Trophoblast cell (in vitro differentiated cells and primary cell): Measurements from ENCODE around the gene TRAIP.
A peak's percentile ranks its signal among the peaks of the same experiment; 100 is the strongest.
"Not testable (repeated sequence)": the region's sequence is repeated elsewhere in the genome, so short reads cannot be mapped to it uniquely, and the experiment has no call there.

Experiments used
- DNase-seq, 2 donors: peaks; one replicate each; pipeline ENCODE4 v3.0.0-alpha.2; 2016
- H2AFZ ChIP-seq: 2 replicates; pipeline ENCODE4 v1.6.1; 2013; ENCODE audit warnings: low read length, moderate library complexity, mild to moderate bottlenecking; ENCODE audit not compliant: insufficient read depth, poor library complexity
- H2AK5ac ChIP-seq: 2 replicates; pipeline ENCODE4 v1.6.1; 2013; ENCODE audit warnings: mild to moderate bottlenecking, low read length
- H2BK120ac ChIP-seq: 2 replicates; pipeline ENCODE4 v1.6.1; 2013; ENCODE audit warnings: low read length, mild to moderate bottlenecking, moderate library complexity; ENCODE audit not compliant: insufficient read depth, poor library complexity
- H2BK12ac ChIP-seq: 2 replicates; pipeline ENCODE4 v1.6.1; 2013; ENCODE audit warnings: mild to moderate bottlenecking, low read length, moderate library complexity
- H2BK5ac ChIP-seq: 2 replicates; pipeline ENCODE4 v1.6.1; 2013; ENCODE audit warnings: low read length, low read depth, moderate library complexity, mild to moderate bottlenecking; ENCODE audit not compliant: poor library complexity
- H3K14ac ChIP-seq: 2 replicates; pipeline ENCODE4 v1.6.1; 2013; ENCODE audit warnings: mild to moderate bottlenecking, low read length
- H3K18ac ChIP-seq: 2 replicates; pipeline ENCODE4 v1.6.1; 2013; ENCODE audit warnings: mild to moderate bottlenecking, low read length
- H3K23ac ChIP-seq: 2 replicates; pipeline ENCODE4 v1.6.1; 2013; ENCODE audit warnings: low read length
- H3K27ac ChIP-seq: 2 replicates; pipeline ENCODE4 v1.5.1; 2013; ENCODE audit warnings: low read depth, mild to moderate bottlenecking, inconsistent platforms, low read length, moderate library complexity
- H3K27me3 ChIP-seq: 2 replicates; pipeline ENCODE4 v1.6.1; 2013; ENCODE audit warnings: inconsistent platforms, mild to moderate bottlenecking, low read length, moderate library complexity; ENCODE audit not compliant: insufficient read depth
- H3K36me3 ChIP-seq, 2 experiments: 1 replicate in 1 of 2; 2 replicates in 1 of 2; pipeline ENCODE4 v1.6.1; 2013; ENCODE audit warnings: low read length in 2 of 2, mild to moderate bottlenecking in 2 of 2, moderate library complexity in 1 of 2; ENCODE audit not compliant: insufficient read depth in 2 of 2, control insufficient read depth in 1 of 2
- H3K4ac ChIP-seq: 2 replicates; pipeline ENCODE4 v1.6.1; 2013; ENCODE audit warnings: low read depth, mild to moderate bottlenecking, low read length, moderate library complexity
- H3K4me1 ChIP-seq, 2 experiments: 1 replicate in 1 of 2; 2 replicates in 1 of 2; pipeline ENCODE4 v1.6.1; 2013; ENCODE audit warnings: low read length in 2 of 2, mild to moderate bottlenecking in 2 of 2, moderate library complexity in 1 of 2; ENCODE audit not compliant: insufficient read depth in 2 of 2, control insufficient read depth in 1 of 2
- H3K4me2 ChIP-seq: 2 replicates; pipeline ENCODE4 v1.6.1; 2013; ENCODE audit warnings: inconsistent platforms, mild to moderate bottlenecking, low read length, moderate library complexity
- H3K4me3 ChIP-seq: 2 replicates; pipeline ENCODE4 v1.5.1; 2013; ENCODE audit warnings: mild to moderate bottlenecking, low read depth, low read length, inconsistent platforms
- H3K79me1 ChIP-seq: one replicate; pipeline ENCODE4 v1.6.1; 2013; ENCODE audit warnings: low read length
- H3K79me2 ChIP-seq: 2 replicates; pipeline ENCODE4 v1.6.1; 2013; ENCODE audit warnings: low read length, mild to moderate bottlenecking; ENCODE audit not compliant: control insufficient read depth, insufficient read depth, poor library complexity
- H3K9ac ChIP-seq: 2 replicates; pipeline ENCODE4 v1.6.1; 2013; ENCODE audit warnings: mild to moderate bottlenecking, low read length
- H3K9me3 ChIP-seq: 2 replicates; pipeline ENCODE4 v1.6.1; 2013; ENCODE audit warnings: low read depth, mild to moderate bottlenecking, control low read depth, inconsistent platforms, low read length; ENCODE audit not compliant: insufficient read depth
- H4K12ac ChIP-seq: 2 replicates; pipeline ENCODE4 v1.6.1; 2013; ENCODE audit warnings: low read depth, mild to moderate bottlenecking, low read length, moderate library complexity
- H4K8ac ChIP-seq: 2 replicates; pipeline ENCODE4 v1.6.1; 2013; ENCODE audit warnings: low read depth, mild to moderate bottlenecking, low read length, moderate library complexity
- H4K91ac ChIP-seq: one replicate; pipeline ENCODE4 v1.6.1; 2013; ENCODE audit warnings: low read depth, mild to moderate bottlenecking, low read length, moderate library complexity
- WGBS: extraction: QIAGEN DNeasy Blood & Tissue Kit; methylation state at CpG from one replicate; pipeline ENCODE4 v1.1.7; 2013; ENCODE audit warnings: missing lambda C conversion rate; ENCODE audit not compliant: insufficient read length, insufficient coverage; ENCODE audit errors: extremely low coverage; 5-methylcytosine and 5-hydroxymethylcytosine counted together

Gene TRAIP

DNA sequence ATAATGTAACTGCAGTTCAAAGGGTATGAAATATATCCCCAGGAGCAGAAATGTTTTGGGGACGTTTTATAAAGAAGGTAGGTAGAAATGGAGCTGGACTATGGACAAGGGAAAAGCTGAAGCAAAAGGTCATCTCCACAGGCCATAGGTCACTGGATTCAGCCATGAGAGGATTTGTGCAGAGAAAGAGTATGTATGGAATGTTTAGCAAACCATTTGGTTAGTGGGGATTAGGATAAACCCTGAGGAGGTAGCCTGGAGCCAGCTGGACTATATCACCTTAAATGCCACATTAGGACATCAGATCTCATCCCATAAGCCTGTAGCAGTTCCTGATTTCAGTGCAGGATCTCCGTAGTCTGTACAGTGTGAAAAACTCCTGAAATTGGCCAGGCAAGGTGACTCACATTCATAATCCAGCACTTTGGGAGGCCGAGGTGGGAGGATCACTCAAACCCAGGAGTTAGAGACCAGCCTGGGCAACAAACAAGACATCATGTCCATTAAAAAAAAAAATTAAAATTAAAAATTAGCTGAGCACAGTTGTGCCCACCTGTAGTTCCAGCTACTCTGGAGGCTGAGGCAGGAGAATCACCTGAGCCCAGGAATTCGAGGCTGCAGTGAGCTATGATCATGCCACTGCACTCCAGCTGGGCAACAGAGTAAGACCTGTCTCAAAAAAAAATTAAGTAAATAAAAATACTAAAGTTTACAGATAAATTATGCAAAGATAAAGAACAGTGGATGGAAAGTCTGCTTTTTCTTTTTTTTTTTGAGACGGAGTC is 74.8 kb downstream of the TRAIP start:
- peaks cover 9% of the 10 kb centered on the region for H3K79me1 ChIP-seq
- H4K12ac ChIP-seq, result no peak overlapping the region
- DNase-seq, result peak in 1 of 2 donors; percentile 38
- H3K18ac ChIP-seq, result no peak overlapping the region
- no peak overlapping the region for H2BK120ac ChIP-seq
- no peak overlapping the region for H2AFZ ChIP-seq
- H3K23ac ChIP-seq, result no peak overlapping the region
- no peaks in the 10 kb centered on the region for H3K27me3 ChIP-seq
- no peak overlapping the region for H3K14ac ChIP-seq
- no CpG with 5 or more reads among the region's 5 CpGs for WGBS
- H3K4me1 ChIP-seq, result peaks cover 6 to 7% of the 10 kb centered on the region in 2 experiments
- H3K27ac ChIP-seq, result peak overlapping the region; percentile 41
- no peak overlapping the region for H3K4me2 ChIP-seq
- H4K91ac ChIP-seq, result no peak overlapping the region
- no peak overlapping the region for H2BK12ac ChIP-seq
- H3K9me3 ChIP-seq, result no peaks in the 10 kb centered on the region
- no peak overlapping the region for H3K4ac ChIP-seq
- H2AK5ac ChIP-seq, result no peak overlapping the region
- no peak overlapping the region for H2BK5ac ChIP-seq
- H4K8ac ChIP-seq, result no peak overlapping the region
- H3K79me2 ChIP-seq, result peaks cover 14% of the 10 kb centered on the region
- no peak overlapping the region for H3K4me3 ChIP-seq
- no peak overlapping the region for H3K9ac ChIP-seq
- peaks cover 16 to 17% of the 10 kb centered on the region in 2 experiments for H3K36me3 ChIP-seq

GRCh38 chr3:49780975-49781365 is 75.4 kb downstream of the TRAIP start:
- not testable (repeated sequence) for H2BK120ac ChIP-seq, H3K14ac ChIP-seq, H3K4me3 ChIP-seq, H3K23ac ChIP-seq, H2BK12ac ChIP-seq, H2AFZ ChIP-seq, H4K91ac ChIP-seq, H3K4me2 ChIP-seq, H2BK5ac ChIP-seq, H3K18ac ChIP-seq, H3K27me3 ChIP-seq, H3K79me1 ChIP-seq, H3K4ac ChIP-seq, H2AK5ac ChIP-seq, H3K9me3 ChIP-seq, H3K9ac ChIP-seq, H3K4me1 ChIP-seq, DNase-seq, H4K8ac ChIP-seq, H4K12ac ChIP-seq
- Histone ChIP-seq H3K79me2 (peaks cover 11% of the 10 kb centered on the region), H3K27ac (peak overlapping the region; percentile 41), H3K36me3 (peaks cover 16 to 17% of the 10 kb centered on the region in 2 experiments)
- WGBS, result no CpG with 5 or more reads among the region's 9 CpGs

GRCh38 chr3:49780080-49780974 is 76.0 kb downstream of the TRAIP start:
- H3K79me1 ChIP-seq, result peaks cover 4% of the 10 kb centered on the region
- H2BK120ac ChIP-seq, result no peak overlapping the region
- H3K36me3 ChIP-seq, result peaks cover 17 to 18% of the 10 kb centered on the region in 2 experiments
- H3K4ac ChIP-seq, result peak overlapping the region; percentile 88
- H2AFZ ChIP-seq, result no peak overlapping the region
- peaks cover 7% of the 10 kb centered on the region for H3K79me2 ChIP-seq
- H2BK5ac ChIP-seq, result no peak overlapping the region
- H3K9ac ChIP-seq, result no peak overlapping the region
- H3K9me3 ChIP-seq, result no peaks in the 10 kb centered on the region
- no peak overlapping the region for H3K23ac ChIP-seq
- H3K27ac ChIP-seq, result no peak overlapping the region
- 100% methylated on average over 2 of the region's 4 CpGs for WGBS
- no peak overlapping the region for H3K4me2 ChIP-seq
- no peak overlapping the region for H3K4me3 ChIP-seq
- no peaks in the 10 kb centered on the region for H3K27me3 ChIP-seq
- H3K18ac ChIP-seq, result peak overlapping the region; percentile 80
- no peak overlapping the region for H4K91ac ChIP-seq
- H3K14ac ChIP-seq, result no peak overlapping the region
- no peak overlapping the region for H4K8ac ChIP-seq
- no peak overlapping the region for H4K12ac ChIP-seq
- peaks cover 6 to 7% of the 10 kb centered on the region in 2 experiments for H3K4me1 ChIP-seq
- no peak for DNase-seq
- no peak overlapping the region for H2BK12ac ChIP-seq
- H2AK5ac ChIP-seq, result no peak overlapping the region

DNA sequence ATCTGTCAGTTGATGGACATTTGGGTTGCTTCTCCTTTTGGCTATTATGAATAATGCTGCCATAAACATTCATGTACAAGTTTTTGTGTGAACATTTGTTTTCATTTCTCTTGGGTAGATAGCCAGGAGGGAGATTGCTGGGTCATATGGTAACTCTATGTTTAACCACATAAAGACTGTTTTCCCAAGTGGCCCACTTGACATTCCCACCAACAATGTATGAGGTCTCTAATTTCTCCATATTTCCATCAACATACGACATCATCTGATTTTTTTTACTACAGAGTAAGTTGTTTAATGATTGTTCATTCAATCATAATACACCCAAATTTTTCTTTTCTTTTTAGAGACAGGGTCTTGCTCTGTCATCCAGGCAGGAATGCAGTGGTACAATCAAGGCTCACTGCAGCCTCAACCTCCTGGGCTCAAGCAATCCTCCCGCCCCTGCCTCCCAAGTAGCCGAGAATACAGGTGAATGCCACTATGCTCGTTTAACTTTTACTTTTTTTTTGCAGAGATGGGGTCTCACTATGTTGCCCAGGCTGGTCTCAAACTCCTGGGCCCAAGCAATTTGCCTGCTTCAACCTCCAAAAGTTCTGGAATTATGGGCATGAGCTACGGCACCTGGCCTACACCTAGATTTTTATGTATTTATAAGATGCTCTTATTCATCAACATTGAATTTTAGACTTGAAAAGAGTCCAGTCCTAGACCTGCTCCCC is 76.8 kb downstream of the TRAIP start:
- H2BK12ac ChIP-seq, result no peak overlapping the region
- H3K9me3 ChIP-seq, result no peaks in the 10 kb centered on the region
- H3K23ac ChIP-seq, result no peak overlapping the region
- H3K4ac ChIP-seq, result peak overlapping the region; percentile 19
- no CpG with 5 or more reads among the region's 5 CpGs for WGBS
- peaks cover 3 to 7% of the 10 kb centered on the region in 2 experiments for H3K4me1 ChIP-seq
- no peak overlapping the region for H4K12ac ChIP-seq
- no peak overlapping the region for H2BK120ac ChIP-seq
- H4K91ac ChIP-seq, result no peak overlapping the region
- peaks cover 19 to 22% of the 10 kb centered on the region in 2 experiments for H3K36me3 ChIP-seq
- H3K14ac ChIP-seq, result no peak overlapping the region
- peaks cover 8% of the 10 kb centered on the region for H3K79me2 ChIP-seq
- H3K27me3 ChIP-seq, result no peaks in the 10 kb centered on the region
- H3K4me2 ChIP-seq, result no peak overlapping the region
- H2AK5ac ChIP-seq, result no peak overlapping the region
- no peak overlapping the region for H3K9ac ChIP-seq
- no peak overlapping the region for H4K8ac ChIP-seq
- no peak overlapping the region for H2BK5ac ChIP-seq
- DNase-seq, result no peak
- no peak overlapping the region for H2AFZ ChIP-seq
- no peak overlapping the region for H3K18ac ChIP-seq
- no peak overlapping the region for H3K27ac ChIP-seq
- no peak overlapping the region for H3K4me3 ChIP-seq
- peaks cover 4% of the 10 kb centered on the region for H3K79me1 ChIP-seq
